GM12872 (cell line): ENCODE measurements around the gene PPT1.

Source experiments
- TF ChIP-seq, protein P1 (sequence below): IDR thresholded peaks from 3 replicates; pipeline ENCODE4 v1.5.1; 2011; ENCODE audit warnings: low read depth, mild to moderate bottlenecking, low read length, moderate library complexity; ENCODE audit not compliant: insufficient read depth

Gene PPT1

DNA sequence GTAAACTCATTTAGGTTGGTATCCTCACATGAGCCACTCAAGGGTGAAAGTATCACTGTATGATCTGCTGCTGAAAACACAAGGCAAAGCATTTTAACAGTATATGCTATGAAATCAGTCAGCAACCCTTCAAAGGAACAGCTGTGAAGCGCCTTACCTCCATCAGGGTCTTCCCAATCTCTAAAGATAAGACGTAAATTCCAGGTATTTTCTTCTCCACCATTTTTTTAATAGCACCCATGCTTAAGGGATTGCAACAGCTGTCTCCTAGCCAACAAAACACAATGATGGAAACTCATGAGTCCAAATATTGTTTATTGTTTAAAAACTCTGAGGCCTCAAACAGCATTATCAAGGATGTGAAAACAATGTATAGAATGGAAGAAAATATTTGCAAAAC, 4.8 kb downstream of the PPT1 start:
- TF ChIP-seq, protein P1, sequence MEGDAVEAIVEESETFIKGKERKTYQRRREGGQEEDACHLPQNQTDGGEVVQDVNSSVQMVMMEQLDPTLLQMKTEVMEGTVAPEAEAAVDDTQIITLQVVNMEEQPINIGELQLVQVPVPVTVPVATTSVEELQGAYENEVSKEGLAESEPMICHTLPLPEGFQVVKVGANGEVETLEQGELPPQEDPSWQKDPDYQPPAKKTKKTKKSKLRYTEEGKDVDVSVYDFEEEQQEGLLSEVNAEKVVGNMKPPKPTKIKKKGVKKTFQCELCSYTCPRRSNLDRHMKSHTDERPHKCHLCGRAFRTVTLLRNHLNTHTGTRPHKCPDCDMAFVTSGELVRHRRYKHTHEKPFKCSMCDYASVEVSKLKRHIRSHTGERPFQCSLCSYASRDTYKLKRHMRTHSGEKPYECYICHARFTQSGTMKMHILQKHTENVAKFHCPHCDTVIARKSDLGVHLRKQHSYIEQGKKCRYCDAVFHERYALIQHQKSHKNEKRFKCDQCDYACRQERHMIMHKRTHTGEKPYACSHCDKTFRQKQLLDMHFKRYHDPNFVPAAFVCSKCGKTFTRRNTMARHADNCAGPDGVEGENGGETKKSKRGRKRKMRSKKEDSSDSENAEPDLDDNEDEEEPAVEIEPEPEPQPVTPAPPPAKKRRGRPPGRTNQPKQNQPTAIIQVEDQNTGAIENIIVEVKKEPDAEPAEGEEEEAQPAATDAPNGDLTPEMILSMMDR: no peak

GRCh38 chr1:40090652-40091355, 6.2 kb downstream of the PPT1 start:
- TF ChIP-seq, protein P1: no peak

GRCh38 chr1:40084750-40085149, 12.3 kb downstream of the PPT1 start:
- TF ChIP-seq, protein P1: peak; percentile 66

- TF ChIP-seq, protein P1: no peak
Observed at GRCh38 chr1:40081871-40082270, 15.2 kb downstream of the PPT1 start.

GRCh38 chr1:40079774-40080400, 17.2 kb downstream of the PPT1 start:
- TF ChIP-seq, protein P1: no peak

GRCh38 chr1:40078512-40079333, 18.3 kb downstream of the PPT1 start:
- TF ChIP-seq, protein P1: peak; percentile 85

GRCh38 chr1:40076895-40077312, 20.1 kb downstream of the PPT1 start:
- TF ChIP-seq, protein P1: no peak
